HepG2 (cell line): ENCODE results near the gene C4orf33. TPM values are rescaled to one million over a fixed set of nuclear protein-coding genes. Genes with fewer than 3 reads are reported as not detected.

Experiments used
- ATAC-seq: fragments of 200-7000 bp; cut with Tn5 transposase; 3 replicates; pipeline ENCODE4 v1.9.1; 2020; ENCODE audit warnings: mild to moderate bottlenecking, moderate library complexity
- BruUV-seq: library from RNA; stranded (reverse); fragments of 400-500 nt; replicated peaks from 2 replicates; lab custom pipeline; 2021; lab: Mats Ljungman, UMichigan
- CTCF ChIA-PET: fragments of 300-600 bp; formaldehyde crosslinking; extraction: SDS; loops from one replicate; lab custom pipeline; 2021; ENCODE audit warnings: low total read pairs, inconsistent platforms, low intra/inter-chr PET ratio; lab: Yijun Ruan, JAX
- POLR2A ChIA-PET: fragments of 350-600 bp; sonication (Branson Sonifier 250); formaldehyde crosslinking; loops from one replicate; lab custom pipeline; 2020; ENCODE audit warnings: antibody characterized with exemption, inconsistent platforms; lab: Yijun Ruan, JAX
- DNase-seq: peaks from one replicate; pipeline ENCODE4 v3.0.0-alpha.2; 2015; ENCODE audit warnings: low spot score
- FAIRE-seq: peaks from 3 replicates; lab custom pipeline; 2011; peaks lifted over from hg19 to GRCh38; lab: Jason Lieb, UNC
- H2AFZ ChIP-seq: one replicate; pipeline ENCODE4 v1.6.1; 2011; ENCODE audit warnings: low read length, inconsistent platforms
- H3K27ac ChIP-seq: fragments of 300-600 bp; 3 replicates; pipeline ENCODE4 v1.8.0; 2011; ENCODE audit warnings: mixed run types, mild to moderate bottlenecking, mixed read lengths, low read length, inconsistent platforms; ENCODE audit not compliant: insufficient read depth; ENCODE audit errors: extremely low read length
- H3K27me3 ChIP-seq, 2 experiments: fragments of 200-600 bp in 1 of 2; 2 replicates in 1 of 2; 3 replicates in 1 of 2; pipeline versions ENCODE4 v1.6.0 to v1.8.0; 2011; ENCODE audit warnings: low read length in 2 of 2, mild to moderate bottlenecking in 2 of 2, moderate library complexity in 2 of 2, inconsistent platforms in 1 of 2; ENCODE audit not compliant: insufficient read depth in 2 of 2, control insufficient read depth in 1 of 2
- H3K36me3 ChIP-seq, 2 experiments: fragments of 200-600 bp in 1 of 2; replicated peaks in 1 of 2; 2 replicates in 1 of 2; 3 replicates in 1 of 2; pipeline versions ENCODE4 v1.5.1 to v1.8.0; 2011; ENCODE audit warnings: low read length in 2 of 2, inconsistent platforms in 1 of 2; ENCODE audit not compliant: insufficient read depth in 2 of 2, control insufficient read depth in 1 of 2
- H3K4me1 ChIP-seq: 2 replicates; pipeline ENCODE4 v1.5.1; 2012; ENCODE audit warnings: low read length, inconsistent platforms; ENCODE audit not compliant: insufficient read depth
- H3K4me2 ChIP-seq: 2 replicates; pipeline ENCODE4 v1.6.0; 2011; ENCODE audit warnings: low read depth, low read length, inconsistent platforms
- H3K4me3 ChIP-seq, 3 experiments: fragments of 200-600 bp in 1 of 3; sonication (generic), shearing (Covaris generic) in 1 of 3; replicated peaks in 1 of 3; 2 replicates each; pipeline ENCODE4 v1.5.1; 2011 to 2016; ENCODE audit warnings: low read length in 3 of 3, inconsistent platforms in 2 of 3, low read depth in 2 of 3, mild to moderate bottlenecking in 2 of 3, control low read depth in 1 of 3, mixed read lengths in 1 of 3; ENCODE audit not compliant: insufficient read depth in 1 of 3
- H3K79me2 ChIP-seq: one replicate; pipeline ENCODE4 v1.6.1; 2011; ENCODE audit warnings: low read length, inconsistent platforms; ENCODE audit not compliant: insufficient read depth
- H3K9ac ChIP-seq: 2 replicates; pipeline ENCODE4 v1.6.0; 2011; ENCODE audit warnings: mild to moderate bottlenecking, low read depth, low read length, inconsistent platforms; ENCODE audit not compliant: insufficient read depth
- H3K9me3 ChIP-seq: 2 replicates; pipeline ENCODE4 v1.5.1; 2012; ENCODE audit warnings: mild to moderate bottlenecking, low read length
- H4K20me1 ChIP-seq: 2 replicates; pipeline ENCODE4 v1.6.0; 2011; ENCODE audit warnings: inconsistent platforms, mild to moderate bottlenecking, low read length, moderate library complexity; ENCODE audit not compliant: insufficient read depth
- AGO2 ChIP-seq: fragments of 200-400 bp; formaldehyde crosslinking; optimal IDR thresholded peaks from 2 replicates; pipeline ENCODE3; 2017; ENCODE audit warnings: mild to moderate bottlenecking, low read depth, low read length, moderate library complexity
- ARHGAP35 ChIP-seq: sonication (generic); formaldehyde crosslinking; IDR thresholded peaks from 2 replicates; pipeline ENCODE4 v1.9.0; 2022; ENCODE audit warnings: mild to moderate bottlenecking, inconsistent platforms, moderate library complexity, missing genetic modification reagents, borderline replicate concordance
- CREB1 ChIP-seq, 2 experiments: fragments of 450-650 bp in 1 of 2; IDR thresholded peaks; 2 replicates each; pipeline ENCODE4 v1.6.1; 2016 to 2017; ENCODE audit warnings: control low read depth in 1 of 2, mild to moderate bottlenecking in 1 of 2, missing compliant biosample characterization in 1 of 2, missing genetic modification characterization in 1 of 2
- FOSL1 ChIP-seq: sonication (generic); formaldehyde crosslinking; IDR thresholded peaks from 2 replicates; pipeline ENCODE4 v1.9.0; 2021; ENCODE audit warnings: missing genetic modification reagents, borderline replicate concordance
- HNF1B ChIP-seq: sonication (generic); formaldehyde crosslinking; IDR thresholded peaks from 2 replicates; pipeline ENCODE4 v1.5.1; 2020; ENCODE audit warnings: mild to moderate bottlenecking, moderate library complexity, missing genetic modification reagents
- MXI1 ChIP-seq: IDR thresholded peaks from 3 replicates; pipeline ENCODE4 v1.6.1; 2012; ENCODE audit warnings: low read depth, low read length, inconsistent platforms, borderline replicate concordance
- NPAS2 ChIP-seq: sonication (generic); formaldehyde crosslinking; IDR thresholded peaks from 2 replicates; pipeline ENCODE4 v1.8.0; 2022; ENCODE audit warnings: mild to moderate bottlenecking, missing genetic modification reagents, borderline replicate concordance
- PHF20 ChIP-seq: sonication (generic); formaldehyde crosslinking; IDR thresholded peaks from 2 replicates; pipeline ENCODE4 v1.5.0; 2020; ENCODE audit warnings: mild to moderate bottlenecking, missing genetic modification reagents
- PLSCR1 ChIP-seq: sonication (generic); formaldehyde crosslinking; IDR thresholded peaks from 2 replicates; pipeline ENCODE4 v1.5.0; 2020; ENCODE audit warnings: missing genetic modification reagents, mild to moderate bottlenecking, borderline replicate concordance
- RELA ChIP-seq: sonication (generic); formaldehyde crosslinking; IDR thresholded peaks from 2 replicates; pipeline ENCODE4 v1.4.0; 2020; ENCODE audit warnings: missing genetic modification reagents
- SP5 ChIP-seq: IDR thresholded peaks from 2 replicates; pipeline ENCODE4 v1.6.1; 2016; ENCODE audit warnings: low read depth, borderline replicate concordance
- STAT5B ChIP-seq: sonication (generic); formaldehyde crosslinking; IDR thresholded peaks from 2 replicates; pipeline ENCODE4 v1.4.0; 2020; ENCODE audit warnings: missing genetic modification reagents
- SYNCRIP ChIP-seq: fragments of 200-400 bp; formaldehyde crosslinking; IDR thresholded peaks from 2 replicates; pipeline ENCODE4 v1.6.1; 2018; ENCODE audit warnings: mild to moderate bottlenecking, low read depth, low read length; ENCODE audit not compliant: insufficient read depth
- TRIM24 ChIP-seq: sonication (generic); formaldehyde crosslinking; IDR thresholded peaks from 2 replicates; pipeline ENCODE4 v1.8.0; 2022; ENCODE audit warnings: mild to moderate bottlenecking, missing genetic modification reagents
- ZBTB38 ChIP-seq: sonication (generic); formaldehyde crosslinking; IDR thresholded peaks from 2 replicates; pipeline ENCODE4 v1.5.1; 2020; ENCODE audit warnings: mild to moderate bottlenecking, missing genetic modification reagents
- ZNF652 ChIP-seq: IDR thresholded peaks from 2 replicates; pipeline ENCODE4 v1.6.1; 2016; ENCODE audit warnings: low read depth, borderline replicate concordance
- ZNF660 ChIP-seq: sonication (generic); formaldehyde crosslinking; IDR thresholded peaks from 2 replicates; pipeline ENCODE4 v1.5.1; 2020; ENCODE audit warnings: mild to moderate bottlenecking, low read depth, missing genetic modification reagents, borderline replicate concordance
- ZSCAN21 ChIP-seq: sonication (generic); formaldehyde crosslinking; IDR thresholded peaks from 2 replicates; pipeline ENCODE4 v1.8.0; 2022; ENCODE audit warnings: mild to moderate bottlenecking, missing genetic modification reagents, moderate library complexity, borderline replicate concordance
- WGBS: methylation state at CpG from one replicate; pipeline ENCODE4 v1.1.6; 2017; ENCODE audit warnings: low lambda C conversion rate; 5-methylcytosine and 5-hydroxymethylcytosine counted together
- in situ Hi-C: cut with HindIII; loops from 2 replicates; pipeline ENCODE4 v1.10.0; 2017; ENCODE audit warnings: low pct_unique_long_range_greater_than_20kb; ENCODE audit not compliant: extremely low pct_ligation_motif_present
- intact Hi-C: fragments of 100-400 bp; cut with micrococcal nuclease; formaldehyde crosslinking; loops from one replicate; pipeline ENCODE4 v1.10.0; 2022; ENCODE audit not compliant: unreplicated experiment
- polyA plus RNA-seq, 8 experiments: library from polyadenylated mRNA; depleted of rRNA in 3 of 8; stranded (reverse) in 7 of 8; unstranded in 1 of 8; fragments of >200 nt; fragmentation: Illumina TruSeq in 4 of 8; extraction: Trizol in 4 of 8; gene quantifications; 2 replicates each; pipeline versions ENCODE4 v1.2.1 to v1.2.3, GENCODE V29; 2011 to 2016; ENCODE audit warnings: low read depth in 4 of 8, missing spikeins in 1 of 8, mixed read lengths in 1 of 8; ENCODE audit not compliant: insufficient read depth in 1 of 8
- total RNA-seq, 5 experiments: library from RNA; depleted of rRNA; stranded (reverse); fragments of >200 nt; fragmentation: Illumina TruSeq; extraction: Trizol; gene quantifications; 2 replicates each; pipeline ENCODE4 v1.2.3, GENCODE V29; 2016; ENCODE audit warnings: low read depth in 1 of 5
- TF ChIP-seq, protein P1 (sequence below): sonication (generic); formaldehyde crosslinking; IDR thresholded peaks from 2 replicates; pipeline ENCODE4 v1.4.0; 2020; ENCODE audit warnings: missing genetic modification reagents, mild to moderate bottlenecking, borderline replicate concordance

C4orf33 gene
- total and polyA plus RNA-seq, 2 of the 13 experiments (the other 11 are each of a cell fraction or from before 2014, with no cell fraction given): 2.8 to 3.3 TPM

- Histone ChIP-seq H3K79me2 (peaks cover 3% of the 10 kb centered on the region), H3K36me3 (peaks cover 0 to 6% of the 10 kb centered on the region in 2 experiments; a peak in 3 of 5 replicates), H3K4me3 (no peak overlapping the region), H3K4me1 (peaks cover 18% of the 10 kb centered on the region), H2AFZ (no peak overlapping the region), H3K27me3 (no peaks in the 10 kb centered on the region), H3K4me2 (no peak overlapping the region)
- ATAC-seq (no peak), DNase-seq (no peak)
- intact Hi-C loops: no loop called here
- 98% methylated on average over 4 of the region's 4 CpGs for WGBS
- in situ Hi-C loops: no loop called here
- CTCF ChIA-PET: no interaction called here
- no peak for TF ChIP-seq PLSCR1 (CRISPR knock-in tag)
- no peak for TF ChIP-seq SYNCRIP
- no peak for TF ChIP-seq HNF1B (CRISPR knock-in tag)
- no peak for TF ChIP-seq STAT5B (CRISPR knock-in tag)
- no peak for TF ChIP-seq NPAS2 (CRISPR knock-in tag)
- TF ChIP-seq FOSL1 (CRISPR knock-in tag): no peak
- no peak for TF ChIP-seq TRIM24
- TF ChIP-seq SP5 (CRISPR knock-in tag): no peak
- no peak for TF ChIP-seq ZNF652 (CRISPR knock-in tag)
- TF ChIP-seq CREB1 (IDR thresholded peaks at IDR 0.05): no peak
- TF ChIP-seq CREB1 (CRISPR knock-in tag; IDR thresholded peaks at IDR 0.05): no peak
- no peak for TF ChIP-seq ARHGAP35 (CRISPR knock-in tag)
- TF ChIP-seq AGO2: no peak
- TF ChIP-seq, protein P1, sequence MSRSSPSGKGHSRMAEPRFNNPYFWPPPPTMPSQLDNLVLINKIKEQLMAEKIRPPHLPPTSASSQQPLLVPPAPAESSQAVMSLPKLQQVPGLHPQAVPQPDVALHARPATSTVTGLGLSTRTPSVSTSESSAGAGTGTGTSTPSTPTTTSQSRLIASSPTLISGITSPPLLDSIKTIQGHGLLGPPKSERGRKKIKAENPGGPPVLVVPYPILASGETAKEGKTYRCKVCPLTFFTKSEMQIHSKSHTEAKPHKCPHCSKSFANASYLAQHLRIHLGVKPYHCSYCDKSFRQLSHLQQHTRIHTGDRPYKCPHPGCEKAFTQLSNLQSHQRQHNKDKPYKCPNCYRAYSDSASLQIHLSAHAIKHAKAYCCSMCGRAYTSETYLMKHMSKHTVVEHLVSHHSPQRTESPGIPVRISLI: no peak
- TF ChIP-seq ZNF660 (CRISPR knock-in tag): no peak
- no peak for TF ChIP-seq ZBTB38
- no peak for TF ChIP-seq RELA (CRISPR knock-in tag)
- no peak for TF ChIP-seq PHF20 (CRISPR knock-in tag)
- TF ChIP-seq ZSCAN21: no peak
- no peak for TF ChIP-seq MXI1
- TF ChIP-seq, all 625 proteins: peak for 0
- POLR2A ChIA-PET: no interaction called here
- H3K9ac ChIP-seq: no peak overlapping the region
- BruUV-seq: no TSS peak
- no peaks in the 10 kb centered on the region for H4K20me1 ChIP-seq
- H3K27ac ChIP-seq: no peak overlapping the region
- H3K9me3 ChIP-seq: no peaks in the 10 kb centered on the region
- FAIRE-seq: no peak
Observed at GRCh38 chr4:129085472-129085871, 10.5 kb upstream of the C4orf33 start.
